NCI-H1092 (cell line): ENCODE measurements around the gene DNAJC27.

Experiments
- DNase-seq: peaks from one replicate; lab custom pipeline; 2025; lab: John Stamatoyannopoulos, UW

The DNAJC27 gene

GRCh38 chr2:24906466-24906865, 65.3 kb downstream of the DNAJC27 start:
- no peak for DNase-seq

GRCh38 chr2:24903161-24904103, 68.3 kb downstream of the DNAJC27 start:
- no peak for DNase-seq

DNA sequence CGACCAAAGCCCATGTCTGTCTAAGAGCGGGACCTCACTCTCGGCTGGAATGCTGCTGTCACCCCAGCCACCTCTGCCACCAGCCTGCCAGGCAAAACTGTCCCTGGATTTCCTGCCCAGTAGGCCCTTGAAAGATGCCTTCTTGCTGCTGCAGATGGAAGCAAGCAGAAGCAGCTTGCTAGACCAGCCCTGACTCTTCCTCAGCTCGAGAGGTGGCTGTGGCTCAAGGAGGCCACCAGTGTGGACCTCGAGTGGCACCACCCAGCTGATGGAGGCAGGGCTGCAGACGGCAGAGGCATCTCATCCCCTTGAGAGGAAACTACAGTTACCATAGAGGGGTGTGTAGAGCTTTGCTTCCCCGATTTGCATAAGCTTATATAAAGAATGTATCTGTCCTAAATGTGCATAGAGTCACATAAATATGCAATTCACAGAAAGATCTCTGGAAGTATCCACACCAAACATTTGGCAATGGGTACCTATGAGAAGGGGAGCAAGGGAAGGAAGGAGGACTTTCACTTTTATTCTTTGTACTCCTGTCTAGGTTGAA, 72.3 kb downstream of the DNAJC27 start:
- DNase-seq, result no peak

DNA sequence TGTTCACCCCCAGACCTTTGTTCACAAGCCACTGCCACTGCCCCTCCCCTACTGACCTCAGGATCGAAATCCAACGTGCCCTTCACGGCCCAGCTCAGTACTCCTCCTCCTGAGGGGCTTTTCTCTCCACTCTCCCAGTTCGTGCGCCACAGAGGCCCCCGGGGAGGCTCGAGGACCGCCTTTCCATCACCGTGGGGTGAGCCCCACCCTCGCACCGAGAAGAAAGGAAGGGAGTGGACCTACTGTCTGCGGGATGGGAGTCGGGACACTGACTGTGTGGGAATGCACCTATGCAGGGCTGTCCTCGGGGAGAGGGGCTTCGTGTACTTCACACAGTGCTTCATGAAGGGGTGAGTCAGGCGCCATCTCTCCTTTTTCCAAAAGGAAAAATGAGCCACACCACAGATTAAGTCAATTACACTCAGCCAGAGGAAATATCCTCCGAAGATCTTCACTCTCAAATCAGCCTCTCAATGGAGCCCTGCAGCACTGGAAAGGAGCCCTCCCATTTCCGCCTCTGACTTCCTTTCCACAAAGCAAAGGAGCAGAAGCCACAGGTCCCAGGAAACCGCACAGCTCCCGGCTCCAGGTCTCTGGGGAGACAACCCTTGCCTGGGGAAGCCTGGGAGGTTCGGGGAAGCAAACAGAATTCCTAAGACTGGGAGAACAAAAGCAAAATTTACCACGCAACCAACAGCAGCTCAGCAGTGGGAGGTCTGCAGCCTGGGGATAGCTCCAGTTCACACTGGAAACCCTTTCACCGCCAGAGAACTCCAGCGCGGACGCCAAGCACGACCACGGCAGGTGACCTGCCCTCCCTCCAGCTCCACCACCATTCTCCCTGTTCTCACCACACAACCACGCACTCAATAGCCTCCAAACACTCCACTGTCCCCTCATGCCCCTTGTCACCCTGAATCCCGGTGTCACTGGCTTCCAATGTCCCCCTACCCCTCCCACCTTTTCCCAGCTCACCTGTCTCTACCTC, 73.3 kb downstream of the DNAJC27 start:
- no peak for DNase-seq

- no peak for DNase-seq
Observed at GRCh38 chr2:24894750-24895149, 77.0 kb downstream of the DNAJC27 start.

DNA sequence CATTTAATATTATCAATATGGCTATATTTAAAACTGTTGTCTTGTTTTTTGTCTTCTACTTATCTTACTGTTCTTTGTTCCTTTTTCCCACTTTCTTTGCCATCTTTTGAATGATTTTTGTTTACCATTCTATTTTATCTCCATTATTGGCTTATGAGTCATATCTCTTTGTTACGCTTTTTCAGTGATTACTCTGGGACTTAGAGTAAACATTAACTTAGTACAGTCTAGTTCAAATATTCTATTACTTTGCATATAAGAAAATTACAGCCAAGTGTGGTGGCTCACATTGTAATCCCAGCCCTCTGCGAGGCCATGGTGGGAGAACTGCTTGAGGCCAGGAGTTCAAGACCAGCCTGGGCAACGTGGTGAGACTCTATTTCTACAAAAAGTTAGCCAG, 77.8 kb downstream of the DNAJC27 start:
- DNase-seq, result no peak
